ENCODE data around the gene PRRC2B. TPM values are rescaled to one million over a fixed set of nuclear protein-coding genes. Genes with fewer than 3 reads are reported as not detected.

PRRC2B gene
- total RNA-seq, 1 experiment from 2014 or later: 170 TPM

- no peak for ATAC-seq
- H2AFZ ChIP-seq (ENCODE audit: low read depth, low read length, poor library complexity, severe bottlenecking): no peak overlapping the region
- no TSS peak for BruUV-seq (replicated peaks)
- RAD21 ChIA-PET (ENCODE audit: low non-redundant PET in 1 of 2, low total read pairs in 2 of 2, uncharacterized antibody in 2 of 2, unreplicated experiment in 2 of 2): no interaction called here
- no peak overlapping the region for H3K27ac ChIP-seq (ENCODE audit: low read depth, low read length)
- H3K79me2 ChIP-seq (ENCODE audit: insufficient read depth, low read length): no peaks in the 10 kb centered on the region; the same call in 1 of the 2 replicates
- no peaks in the 10 kb centered on the region for H3K27me3 ChIP-seq (ENCODE audit: insufficient read depth, low read length)
- H3K4me1 ChIP-seq (ENCODE audit: control insufficient read depth in 1 of 2, insufficient read depth in 2 of 2, low read length in 2 of 2): no peaks in the 10 kb centered on the region
- TF ChIP-seq EZH2 (IDR thresholded peaks at IDR 0.05) (no peak), ZFX (IDR thresholded peaks at IDR 0.05) (no peak), CBX3 (IDR thresholded peaks at IDR 0.05; ENCODE audit: low read depth) (no peak), ZNF274 (IDR thresholded peaks at IDR 0.05; ENCODE audit: low read depth, low read length) (no peak), SIN3A (IDR thresholded peaks at IDR 0.05; ENCODE audit: low read depth) (no peak), EGR1 (IDR thresholded peaks at IDR 0.05; ENCODE audit: low read depth) (no peak), EZH2phosphoT487 (IDR thresholded peaks at IDR 0.05; ENCODE audit: borderline replicate concordance) (no peak), CTCF (IDR thresholded peaks at IDR 0.05 in 2 of 3, conservative IDR thresholded peaks at IDR 0.05 in 1 of 3; ENCODE audit: borderline replicate concordance in 1 of 3, insufficient read depth in 1 of 3, low read depth in 2 of 3, low read length in 2 of 3) (no peak), JUND (IDR thresholded peaks at IDR 0.05) (no peak), FOSL1 (IDR thresholded peaks at IDR 0.05; ENCODE audit: low read depth) (no peak)
- TF ChIP-seq, protein P1, sequence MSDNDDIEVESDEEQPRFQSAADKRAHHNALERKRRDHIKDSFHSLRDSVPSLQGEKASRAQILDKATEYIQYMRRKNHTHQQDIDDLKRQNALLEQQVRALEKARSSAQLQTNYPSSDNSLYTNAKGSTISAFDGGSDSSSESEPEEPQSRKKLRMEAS (IDR thresholded peaks at IDR 0.05): no peak
- TF ChIP-seq, protein P2, sequence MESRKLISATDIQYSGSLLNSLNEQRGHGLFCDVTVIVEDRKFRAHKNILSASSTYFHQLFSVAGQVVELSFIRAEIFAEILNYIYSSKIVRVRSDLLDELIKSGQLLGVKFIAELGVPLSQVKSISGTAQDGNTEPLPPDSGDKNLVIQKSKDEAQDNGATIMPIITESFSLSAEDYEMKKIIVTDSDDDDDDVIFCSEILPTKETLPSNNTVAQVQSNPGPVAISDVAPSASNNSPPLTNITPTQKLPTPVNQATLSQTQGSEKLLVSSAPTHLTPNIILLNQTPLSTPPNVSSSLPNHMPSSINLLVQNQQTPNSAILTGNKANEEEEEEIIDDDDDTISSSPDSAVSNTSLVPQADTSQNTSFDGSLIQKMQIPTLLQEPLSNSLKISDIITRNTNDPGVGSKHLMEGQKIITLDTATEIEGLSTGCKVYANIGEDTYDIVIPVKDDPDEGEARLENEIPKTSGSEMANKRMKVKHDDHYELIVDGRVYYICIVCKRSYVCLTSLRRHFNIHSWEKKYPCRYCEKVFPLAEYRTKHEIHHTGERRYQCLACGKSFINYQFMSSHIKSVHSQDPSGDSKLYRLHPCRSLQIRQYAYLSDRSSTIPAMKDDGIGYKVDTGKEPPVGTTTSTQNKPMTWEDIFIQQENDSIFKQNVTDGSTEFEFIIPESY (IDR thresholded peaks at IDR 0.05; ENCODE audit: extremely low read depth, insufficient replicate concordance, low read length): no peak
- TF ChIP-seq, protein P3, sequence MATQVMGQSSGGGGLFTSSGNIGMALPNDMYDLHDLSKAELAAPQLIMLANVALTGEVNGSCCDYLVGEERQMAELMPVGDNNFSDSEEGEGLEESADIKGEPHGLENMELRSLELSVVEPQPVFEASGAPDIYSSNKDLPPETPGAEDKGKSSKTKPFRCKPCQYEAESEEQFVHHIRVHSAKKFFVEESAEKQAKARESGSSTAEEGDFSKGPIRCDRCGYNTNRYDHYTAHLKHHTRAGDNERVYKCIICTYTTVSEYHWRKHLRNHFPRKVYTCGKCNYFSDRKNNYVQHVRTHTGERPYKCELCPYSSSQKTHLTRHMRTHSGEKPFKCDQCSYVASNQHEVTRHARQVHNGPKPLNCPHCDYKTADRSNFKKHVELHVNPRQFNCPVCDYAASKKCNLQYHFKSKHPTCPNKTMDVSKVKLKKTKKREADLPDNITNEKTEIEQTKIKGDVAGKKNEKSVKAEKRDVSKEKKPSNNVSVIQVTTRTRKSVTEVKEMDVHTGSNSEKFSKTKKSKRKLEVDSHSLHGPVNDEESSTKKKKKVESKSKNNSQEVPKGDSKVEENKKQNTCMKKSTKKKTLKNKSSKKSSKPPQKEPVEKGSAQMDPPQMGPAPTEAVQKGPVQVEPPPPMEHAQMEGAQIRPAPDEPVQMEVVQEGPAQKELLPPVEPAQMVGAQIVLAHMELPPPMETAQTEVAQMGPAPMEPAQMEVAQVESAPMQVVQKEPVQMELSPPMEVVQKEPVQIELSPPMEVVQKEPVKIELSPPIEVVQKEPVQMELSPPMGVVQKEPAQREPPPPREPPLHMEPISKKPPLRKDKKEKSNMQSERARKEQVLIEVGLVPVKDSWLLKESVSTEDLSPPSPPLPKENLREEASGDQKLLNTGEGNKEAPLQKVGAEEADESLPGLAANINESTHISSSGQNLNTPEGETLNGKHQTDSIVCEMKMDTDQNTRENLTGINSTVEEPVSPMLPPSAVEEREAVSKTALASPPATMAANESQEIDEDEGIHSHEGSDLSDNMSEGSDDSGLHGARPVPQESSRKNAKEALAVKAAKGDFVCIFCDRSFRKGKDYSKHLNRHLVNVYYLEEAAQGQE (IDR thresholded peaks at IDR 0.05; ENCODE audit: low read depth): no peak
- peaks cover 75 to 83% of the 10 kb centered on the region in 2 experiments for H3K36me3 ChIP-seq (ENCODE audit: control insufficient read depth in 1 of 2, insufficient read depth in 2 of 2, low read length in 2 of 2)
- no peaks in the 10 kb centered on the region for H3K9me3 ChIP-seq (ENCODE audit: control insufficient read depth in 1 of 2, insufficient read depth in 1 of 2, low read depth in 1 of 2, low read length in 2 of 2)
- intact Hi-C loops (cut with micrococcal nuclease): no loop called here
- H3K4me2 ChIP-seq (ENCODE audit: low read length): no peak overlapping the region
- no peak overlapping the region for H3K9ac ChIP-seq (ENCODE audit: low read length)
- no peaks in the 10 kb centered on the region for H3K9me2 ChIP-seq (ENCODE audit: insufficient read depth)
- H3K4me3 ChIP-seq (replicated peaks in 1 of 2; ENCODE audit: low read depth in 1 of 2, low read length in 2 of 2): no peak overlapping the region
- no peak for DNase-seq (ENCODE audit: low read depth, low spot score)
- CTCF ChIA-PET: no interaction called here
- POLR2A ChIA-PET: no interaction called here
- H4K20me1 ChIP-seq (ENCODE audit: insufficient read depth): no peaks in the 10 kb centered on the region
Observed at GRCh38 chr9:131490514-131490913, 96.6 kb downstream of the PRRC2B start.

Measured in HCT116 (cell line).